ENCODE data around the gene BORCS8. TPM values are rescaled to one million over a fixed set of nuclear protein-coding genes. Genes with fewer than 3 reads are reported as not detected.

Gene BORCS8
- total and polyA plus RNA-seq, 7 experiments from 2014 or later, result 21.9 to 48.2 (median 28.1) TPM

DNA sequence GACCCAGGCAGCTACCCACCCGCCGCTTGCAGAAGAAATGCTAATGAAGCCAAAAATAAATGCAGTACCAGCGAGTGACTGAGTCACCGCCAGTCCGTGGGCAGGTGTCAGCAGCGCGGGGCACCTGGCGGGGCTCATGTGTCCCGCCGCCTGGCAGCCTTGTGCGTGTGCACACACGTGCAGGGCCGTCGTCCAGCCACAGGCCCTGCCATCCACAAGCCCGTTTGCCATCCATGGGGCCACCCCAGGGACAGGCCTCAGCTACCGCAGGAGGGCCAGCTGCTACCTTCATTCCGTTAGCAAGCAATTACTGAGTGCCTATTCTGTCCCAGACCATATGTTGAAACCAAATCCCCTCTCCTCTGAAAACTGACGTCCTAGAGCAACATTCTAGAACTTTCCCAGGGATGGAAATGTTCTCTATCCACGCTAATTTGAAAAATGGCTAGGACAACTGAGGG is 40.3 kb upstream of the BORCS8 start:
- no peaks in the 10 kb centered on the region for H3K4me1 Mint-ChIP-seq
- CTCF ChIA-PET, result interaction anchor here (0.8 kb wide), 1 partner anchor 205 kb away, joined by 3 read pairs; no protein-coding TSS in a partner anchor
- peaks cover 3 to 15% (median 7%) of the 10 kb centered on the region in 5 donors for H3K27me3 Mint-ChIP-seq
- no peak overlapping the region for H3K4me3 Mint-ChIP-seq
- intact Hi-C loops (cut with micrococcal nuclease), result no loop called here
- Histone ChIP-seq H3K4me3 (ENCODE audit: low read length) (no peak overlapping the region), H3K27ac (ENCODE audit: low read depth, low read length) (no peak overlapping the region), H3K27me3 (ENCODE audit: control insufficient read depth in 2 of 2, insufficient read depth in 2 of 2, low read length in 2 of 2) (no peaks in the 10 kb centered on the region), H3K36me3 (ENCODE audit: control insufficient read depth in 2 of 3, insufficient read depth in 3 of 3, low read length in 3 of 3) (no peaks in the 10 kb centered on the region), H3K9me3 (ENCODE audit: control insufficient read depth in 2 of 3, low read length in 3 of 3) (peaks cover 0 to 25% (median 0%) of the 10 kb centered on the region in 3 experiments), H3K4me1 (ENCODE audit: control insufficient read depth in 2 of 2, insufficient read depth in 2 of 2, low read length in 2 of 2) (no peaks in the 10 kb centered on the region)
- no peak overlapping the region for H3K27ac Mint-ChIP-seq
- H3K36me3 Mint-ChIP-seq, result peaks cover 0 to 6% (median 5%) of the 10 kb centered on the region in 5 donors
- H3K9me3 Mint-ChIP-seq, result peaks cover 0 to 34% (median 13%) of the 10 kb centered on the region in 11 donors
- DNase-seq, result no peak
- ATAC-seq, result no peak
- POLR2A ChIA-PET, result no interaction called here

DNA sequence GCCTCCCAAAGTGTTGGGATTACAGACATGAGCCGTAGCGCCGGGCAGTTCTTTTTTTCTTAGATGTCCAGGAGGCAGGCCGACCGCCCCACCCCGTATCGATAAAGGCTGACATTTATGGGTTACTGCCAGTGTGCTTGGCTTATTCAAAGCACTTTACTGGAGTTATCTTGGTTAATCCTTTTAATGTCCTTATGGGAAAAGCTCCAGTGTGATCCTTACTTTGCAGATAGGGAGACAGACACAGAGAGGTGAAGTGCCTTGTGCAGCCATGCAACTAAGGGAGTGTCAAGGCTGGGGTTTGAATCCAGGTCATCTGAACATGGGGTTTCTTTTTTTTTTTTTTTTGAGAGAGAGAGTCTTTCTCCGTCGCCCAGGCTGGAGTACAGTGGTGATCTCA is 39.0 kb upstream of the BORCS8 start:
- Mint-ChIP-seq H3K27me3 (peaks cover 2 to 10% (median 5%) of the 10 kb centered on the region in 5 donors), H3K4me3 (no peak overlapping the region), H3K9me3 (peaks cover 0 to 30% (median 11%) of the 10 kb centered on the region in 11 donors), H3K36me3 (peaks cover 0 to 3% (median 2%) of the 10 kb centered on the region in 5 donors), H3K4me1 (no peaks in the 10 kb centered on the region), H3K27ac (no peak overlapping the region)
- intact Hi-C loops (cut with micrococcal nuclease), result no loop called here
- ChIA-PET CTCF (interaction anchor here (1.9 kb wide), 1 partner anchor 85 kb away, joined by 7 read pairs; no protein-coding TSS in a partner anchor), POLR2A (no interaction called here)
- no peak overlapping the region for H3K4me3 ChIP-seq (ENCODE audit: low read length)
- no peaks in the 10 kb centered on the region for H3K36me3 ChIP-seq (ENCODE audit: control insufficient read depth in 2 of 3, insufficient read depth in 3 of 3, low read length in 3 of 3)
- H3K27me3 ChIP-seq (ENCODE audit: control insufficient read depth in 2 of 2, insufficient read depth in 2 of 2, low read length in 2 of 2), result no peaks in the 10 kb centered on the region
- DNase-seq, result no peak
- no peak for ATAC-seq
- H3K4me1 ChIP-seq (ENCODE audit: control insufficient read depth in 2 of 2, insufficient read depth in 2 of 2, low read length in 2 of 2), result no peaks in the 10 kb centered on the region
- no peak overlapping the region for H3K27ac ChIP-seq (ENCODE audit: low read depth, low read length)
- peaks cover 0 to 20% (median 0%) of the 10 kb centered on the region in 3 experiments for H3K9me3 ChIP-seq (ENCODE audit: control insufficient read depth in 2 of 3, low read length in 3 of 3)

DNA sequence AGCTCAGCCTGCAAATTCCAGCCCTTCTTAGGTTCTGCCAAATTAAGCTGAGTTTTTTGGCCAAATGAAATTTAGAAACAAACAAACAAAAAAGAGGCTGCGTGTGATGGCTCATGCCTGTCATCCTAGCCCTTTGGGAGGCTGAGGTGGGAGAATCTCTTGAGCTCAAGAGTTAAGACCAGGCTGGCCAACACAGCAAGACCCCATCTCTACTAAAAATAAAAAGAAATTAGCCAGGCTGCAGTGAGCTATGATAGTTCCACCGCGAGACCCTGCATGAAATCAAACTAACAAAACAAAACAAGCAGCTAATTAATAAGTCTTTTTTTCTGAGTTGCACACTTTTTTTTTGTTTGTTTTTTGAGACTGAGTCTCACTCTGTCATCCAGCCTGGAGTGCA is 37.7 kb upstream of the BORCS8 start:
- POLR2A ChIA-PET, result interaction anchor here (0.6 kb wide), 1 partner anchor 63 kb away, joined by 3 read pairs; no protein-coding TSS in a partner anchor
- intact Hi-C loops (cut with micrococcal nuclease), result no loop called here
- no peak overlapping the region for H3K27ac Mint-ChIP-seq

GRCh38 chr19:19227217-19227616 is 35.3 kb upstream of the BORCS8 start:
- Histone ChIP-seq H3K4me3 (ENCODE audit: low read length) (no peak overlapping the region), H3K9me3 (ENCODE audit: control insufficient read depth in 2 of 3, low read length in 3 of 3) (no peaks in the 10 kb centered on the region), H3K4me1 (ENCODE audit: control insufficient read depth in 2 of 2, insufficient read depth in 2 of 2, low read length in 2 of 2) (peaks cover 0 to 9% of the 10 kb centered on the region in 2 donors), H3K27me3 (ENCODE audit: control insufficient read depth in 2 of 2, insufficient read depth in 2 of 2, low read length in 2 of 2) (no peaks in the 10 kb centered on the region), H3K27ac (ENCODE audit: low read depth, low read length) (no peak overlapping the region), H3K36me3 (ENCODE audit: control insufficient read depth in 2 of 3, insufficient read depth in 3 of 3, low read length in 3 of 3) (no peaks in the 10 kb centered on the region)
- no peaks in the 10 kb centered on the region for H3K9me3 Mint-ChIP-seq
- no peak for DNase-seq
- H3K36me3 Mint-ChIP-seq, result no peaks in the 10 kb centered on the region
- peaks cover 0 to 4% (median 2%) of the 10 kb centered on the region in 7 donors for H3K4me1 Mint-ChIP-seq
- no peak overlapping the region for H3K27ac Mint-ChIP-seq
- H3K27me3 Mint-ChIP-seq, result peaks cover 0 to 18% (median 7%) of the 10 kb centered on the region in 5 donors
- H3K4me3 Mint-ChIP-seq, result no peak overlapping the region
- ChIA-PET POLR2A (no interaction called here), CTCF (no interaction called here)
- no peak for ATAC-seq
- intact Hi-C loops (cut with micrococcal nuclease), result no loop called here

More for the DNA sequence above, 37.7 kb upstream of the BORCS8 start:
- Histone ChIP-seq H3K4me1 (ENCODE audit: control insufficient read depth in 2 of 2, insufficient read depth in 2 of 2, low read length in 2 of 2) (peaks cover 0 to 7% of the 10 kb centered on the region in 2 donors), H3K27me3 (ENCODE audit: control insufficient read depth in 2 of 2, insufficient read depth in 2 of 2, low read length in 2 of 2) (no peaks in the 10 kb centered on the region), H3K9me3 (ENCODE audit: control insufficient read depth in 2 of 3, low read length in 3 of 3) (peaks cover 0 to 13% (median 0%) of the 10 kb centered on the region in 3 experiments), H3K4me3 (ENCODE audit: low read length) (no peak overlapping the region), H3K36me3 (ENCODE audit: control insufficient read depth in 2 of 3, insufficient read depth in 3 of 3, low read length in 3 of 3) (no peaks in the 10 kb centered on the region), H3K27ac (ENCODE audit: low read depth, low read length) (no peak overlapping the region)
- no peak for DNase-seq
- ATAC-seq, result no peak
- CTCF ChIA-PET, result interaction anchor here (0.7 to 1.9 kb wide), 2 partner anchors 84 to 111 kb away, joined by 4 to 7 read pairs; no protein-coding TSS in a partner anchor
- no peak overlapping the region for H3K4me3 Mint-ChIP-seq
- H3K27me3 Mint-ChIP-seq, result peaks cover 0 to 7% (median 5%) of the 10 kb centered on the region in 5 donors
- H3K9me3 Mint-ChIP-seq, result peaks cover 0 to 22% (median 7%) of the 10 kb centered on the region in 11 donors
- peaks cover 0 to 4% (median under 1%) of the 10 kb centered on the region in 7 donors for H3K4me1 Mint-ChIP-seq
- no peaks in the 10 kb centered on the region for H3K36me3 Mint-ChIP-seq

- Histone ChIP-seq H3K4me1 (ENCODE audit: control insufficient read depth in 2 of 2, insufficient read depth in 2 of 2, low read length in 2 of 2) (peaks cover 0 to 9% of the 10 kb centered on the region in 2 donors), H3K27ac (ENCODE audit: low read depth, low read length) (no peak overlapping the region), H3K9me3 (ENCODE audit: control insufficient read depth in 2 of 3, low read length in 3 of 3) (no peaks in the 10 kb centered on the region), H3K4me3 (ENCODE audit: low read length) (no peak overlapping the region), H3K27me3 (ENCODE audit: control insufficient read depth in 2 of 2, insufficient read depth in 2 of 2, low read length in 2 of 2) (no peaks in the 10 kb centered on the region), H3K36me3 (ENCODE audit: control insufficient read depth in 2 of 3, insufficient read depth in 3 of 3, low read length in 3 of 3) (no peaks in the 10 kb centered on the region)
- POLR2A ChIA-PET, result no interaction called here
- H3K9me3 Mint-ChIP-seq, result no peaks in the 10 kb centered on the region
- H3K4me1 Mint-ChIP-seq, result peaks cover 0 to 4% (median 2%) of the 10 kb centered on the region in 7 donors
- CTCF ChIA-PET, result interaction anchor here (1.3 kb wide), 1 partner anchor 263 kb away, joined by 3 read pairs; no protein-coding TSS in a partner anchor
- no peak overlapping the region for H3K4me3 Mint-ChIP-seq
- intact Hi-C loops (cut with micrococcal nuclease), result no loop called here
- H3K27me3 Mint-ChIP-seq, result peaks cover 0 to 18% (median 7%) of the 10 kb centered on the region in 5 donors
- ATAC-seq (no peak), DNase-seq (no peak)
- H3K36me3 Mint-ChIP-seq, result no peaks in the 10 kb centered on the region
- no peak overlapping the region for H3K27ac Mint-ChIP-seq
Observed at GRCh38 chr19:19226663-19227062, 34.7 kb upstream of the BORCS8 start.

GRCh38 chr19:19226204-19226603 is 34.3 kb upstream of the BORCS8 start:
- Histone ChIP-seq H3K4me1 (ENCODE audit: control insufficient read depth in 2 of 2, insufficient read depth in 2 of 2, low read length in 2 of 2) (peaks cover 0 to 9% of the 10 kb centered on the region in 2 donors), H3K27ac (ENCODE audit: low read depth, low read length) (no peak overlapping the region), H3K9me3 (ENCODE audit: control insufficient read depth in 2 of 3, low read length in 3 of 3) (no peaks in the 10 kb centered on the region), H3K27me3 (ENCODE audit: control insufficient read depth in 2 of 2, insufficient read depth in 2 of 2, low read length in 2 of 2) (no peaks in the 10 kb centered on the region), H3K36me3 (ENCODE audit: control insufficient read depth in 2 of 3, insufficient read depth in 3 of 3, low read length in 3 of 3) (no peaks in the 10 kb centered on the region), H3K4me3 (ENCODE audit: low read length) (no peak overlapping the region)
- Mint-ChIP-seq H3K27me3 (peaks cover 0 to 18% (median 7%) of the 10 kb centered on the region in 5 donors), H3K27ac (peak overlapping the region in 1 of 9 donors; percentile 51), H3K9me3 (no peaks in the 10 kb centered on the region), H3K4me1 (peaks cover 0 to 4% (median 2%) of the 10 kb centered on the region in 7 donors), H3K4me3 (peak overlapping the region in 2 of 10 donors; percentile 46 to 82), H3K36me3 (no peaks in the 10 kb centered on the region)
- intact Hi-C loops (cut with micrococcal nuclease), result no loop called here
- POLR2A ChIA-PET, result no interaction called here
- no peak for ATAC-seq
- no peak for DNase-seq
- CTCF ChIA-PET, result interaction anchor here (0.5 to 2.4 kb wide), 4 partner anchors 36 to 264 kb away, joined by 3 to 7 read pairs (median 5); partner anchors contain the start of gene BORCS8
